ENCODE results near the gene GPC6. TPM values are rescaled to one million over a fixed set of nuclear protein-coding genes. Genes with fewer than 3 reads are reported as not detected.

Gene GPC6
- total RNA-seq, 1 donor from 2014 or later: 13.8 TPM

DNA sequence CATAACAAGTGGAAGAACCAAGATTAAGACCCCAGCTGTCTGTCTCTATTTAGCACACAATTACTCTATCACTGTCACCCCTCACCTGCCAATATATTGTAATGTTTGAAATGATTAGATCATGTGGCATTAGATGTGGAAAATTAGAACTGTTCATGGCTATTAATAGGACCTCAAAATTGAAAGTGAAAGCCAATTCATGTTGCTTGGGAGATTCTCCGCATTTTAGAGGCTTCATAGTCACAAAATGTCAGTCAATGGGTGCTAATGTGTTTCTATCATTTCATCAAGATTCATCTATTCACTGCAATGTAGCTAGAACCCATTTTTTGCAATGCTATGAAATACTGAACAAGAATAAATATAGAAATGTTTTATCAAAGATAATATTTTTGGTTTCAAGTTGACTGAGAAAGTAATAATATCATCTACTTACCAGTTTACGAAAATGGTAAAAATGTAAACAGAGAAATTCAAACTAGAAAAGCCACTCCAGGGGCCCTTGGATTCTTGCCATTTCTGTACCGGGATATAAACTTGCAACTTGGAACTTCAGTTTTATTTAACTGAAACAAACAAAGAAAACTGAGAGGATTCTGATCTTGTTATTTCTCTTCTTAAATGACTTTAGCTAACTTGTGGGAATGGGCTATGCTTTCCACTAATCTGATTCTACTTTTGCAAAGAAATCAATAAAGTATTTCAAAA is 864.3 kb downstream of the GPC6 start:
- Histone ChIP-seq H3K36me3 (no peaks in the 10 kb centered on the region), H3K4me1 (no peaks in the 10 kb centered on the region), H3K27ac (no peak overlapping the region), H3K9me3 (peaks cover 5% of the 10 kb centered on the region), H3K4me3 (no peak overlapping the region), H3K27me3 (no peaks in the 10 kb centered on the region)
- TF ChIP-seq POLR2A (IDR thresholded peaks at IDR 0.05) (no peak), POLR2AphosphoS5 (IDR thresholded peaks at IDR 0.05; ENCODE audit: insufficient read depth in 1 of 2, low read depth in 1 of 2) (no peak), CTCF (IDR thresholded peaks at IDR 0.05) (no peak)
- intact Hi-C loops (cut with DNase I): no loop called here
- no peak for DNase-seq (ENCODE audit: extremely low spot score in 2 of 2)

- Histone ChIP-seq H3K9me3 (peaks cover 5% of the 10 kb centered on the region), H3K27ac (no peak overlapping the region), H3K4me3 (no peak overlapping the region), H3K4me1 (no peaks in the 10 kb centered on the region), H3K36me3 (no peaks in the 10 kb centered on the region), H3K27me3 (no peaks in the 10 kb centered on the region)
- TF ChIP-seq CTCF (IDR thresholded peaks at IDR 0.05): no peak
- TF ChIP-seq POLR2AphosphoS5 (IDR thresholded peaks at IDR 0.05; ENCODE audit: insufficient read depth in 1 of 2, low read depth in 1 of 2): no peak
- TF ChIP-seq POLR2A (IDR thresholded peaks at IDR 0.05): no peak
- DNase-seq (ENCODE audit: extremely low spot score in 2 of 2): no peak
- intact Hi-C loops (cut with DNase I): no loop called here
These were observed 867.2 kb downstream of the GPC6 start for GRCh38 chr13:94093652-94094315.

DNA sequence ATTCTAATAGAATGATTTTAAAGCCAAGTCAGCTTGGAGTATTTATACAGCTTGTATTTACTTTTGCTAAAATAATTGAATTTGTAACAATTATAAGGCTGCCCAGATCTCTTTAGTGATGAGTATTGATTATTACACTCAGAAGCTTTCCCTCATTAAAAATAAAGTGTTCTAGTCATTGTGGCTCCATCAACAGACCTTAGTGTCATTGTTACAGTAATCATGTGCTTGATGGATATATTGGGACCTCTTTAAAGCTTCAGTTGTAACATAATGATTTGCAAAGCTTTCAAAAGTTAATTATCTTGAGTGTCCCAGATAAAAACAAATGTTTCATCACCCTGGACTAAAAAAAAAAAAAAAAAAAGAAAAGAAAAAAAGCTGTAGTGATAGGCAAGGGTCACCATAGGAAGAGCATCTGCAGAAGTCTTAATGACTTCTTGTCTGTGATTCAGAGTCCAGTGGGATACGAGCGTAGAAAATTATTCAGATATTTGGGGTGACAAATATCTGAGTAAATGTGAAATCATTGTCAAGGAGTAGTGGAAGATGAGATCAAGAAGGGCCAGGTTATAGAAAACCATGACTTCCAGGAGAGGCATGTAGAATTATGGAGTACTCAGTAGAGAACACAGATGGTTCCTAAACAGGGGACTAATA is 883.2 kb downstream of the GPC6 start:
- H3K36me3 ChIP-seq: no peaks in the 10 kb centered on the region
- H3K4me1 ChIP-seq: no peaks in the 10 kb centered on the region
- H3K9me3 ChIP-seq: no peaks in the 10 kb centered on the region
- no peaks in the 10 kb centered on the region for H3K27me3 ChIP-seq
- intact Hi-C loops (cut with DNase I): no loop called here
- H3K27ac ChIP-seq: no peak overlapping the region
- TF ChIP-seq CTCF (IDR thresholded peaks at IDR 0.05) (no peak), POLR2AphosphoS5 (IDR thresholded peaks at IDR 0.05; ENCODE audit: insufficient read depth in 1 of 2, low read depth in 1 of 2) (no peak), POLR2A (IDR thresholded peaks at IDR 0.05) (no peak)
- no peak for DNase-seq (ENCODE audit: extremely low spot score in 2 of 2)
- H3K4me3 ChIP-seq: no peak overlapping the region

- no peaks in the 10 kb centered on the region for H3K27me3 ChIP-seq
- no peak for DNase-seq (ENCODE audit: extremely low spot score in 2 of 2)
- no peaks in the 10 kb centered on the region for H3K9me3 ChIP-seq
- TF ChIP-seq POLR2AphosphoS5 (IDR thresholded peaks at IDR 0.05; ENCODE audit: insufficient read depth in 1 of 2, low read depth in 1 of 2): no peak
- no peak for TF ChIP-seq CTCF (IDR thresholded peaks at IDR 0.05)
- TF ChIP-seq POLR2A (IDR thresholded peaks at IDR 0.05): no peak
- H3K4me3 ChIP-seq: no peak overlapping the region
- H3K36me3 ChIP-seq: no peaks in the 10 kb centered on the region
- intact Hi-C loops (cut with DNase I): no loop called here
- no peak overlapping the region for H3K27ac ChIP-seq
- no peaks in the 10 kb centered on the region for H3K4me1 ChIP-seq
These were observed 885.6 kb downstream of the GPC6 start for GRCh38 chr13:94112227-94112626.

All from vagina (tissue), 2 donors.